IPS-NIHi11 (cell line): ENCODE measurements around the gene GPC2.
"Not testable (repeated sequence)": the region's sequence is repeated elsewhere in the genome, so short reads cannot be mapped to it uniquely, and the experiment has no call there.

Experiments
- DNase-seq: peaks from one replicate; pipeline ENCODE4 v3.0.0; 2012; ENCODE audit warnings: mixed read lengths, low spot score

The GPC2 gene

DNA sequence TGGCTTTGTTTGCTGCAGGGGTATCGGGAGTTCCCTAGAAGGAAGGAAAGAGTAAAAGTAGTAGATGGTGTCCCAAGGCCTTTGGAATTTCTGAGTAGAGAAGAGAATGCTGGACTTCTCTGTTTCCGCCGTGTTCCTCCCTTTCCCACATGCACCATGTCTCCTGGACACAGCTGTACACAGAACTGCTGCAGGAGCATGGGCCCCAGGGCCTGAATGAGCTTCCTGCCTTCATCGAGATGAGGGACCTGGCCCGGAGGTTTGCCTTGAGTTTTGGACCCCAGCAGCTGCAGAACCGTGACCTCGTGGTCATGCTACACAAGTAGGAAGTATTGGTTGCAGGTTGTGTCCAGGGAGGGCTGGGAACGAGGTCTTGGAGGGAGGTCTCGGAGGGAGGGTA is 27.3 kb upstream of the GPC2 start:
- no peak for DNase-seq

DNA sequence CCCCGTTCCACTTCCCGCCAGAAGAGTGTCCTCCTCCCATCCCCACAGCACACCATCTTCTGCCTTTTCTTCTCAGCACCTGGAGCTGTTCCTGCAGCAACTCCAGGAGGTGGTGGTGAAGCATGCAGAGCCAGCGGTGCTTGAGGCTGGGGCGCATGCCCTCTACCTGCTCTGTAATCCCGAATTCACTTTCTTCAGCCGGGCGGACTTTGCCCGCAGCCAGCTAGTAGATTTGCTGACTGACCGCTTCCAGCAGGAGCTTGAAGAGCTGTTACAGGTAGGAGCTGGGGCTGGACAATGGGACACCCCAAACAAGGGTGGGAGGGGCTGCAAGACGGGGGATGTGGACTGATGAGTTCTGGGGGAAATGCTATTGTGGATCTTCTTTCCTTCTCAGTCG is 23.5 kb upstream of the GPC2 start:
- DNase-seq: no peak

DNA sequence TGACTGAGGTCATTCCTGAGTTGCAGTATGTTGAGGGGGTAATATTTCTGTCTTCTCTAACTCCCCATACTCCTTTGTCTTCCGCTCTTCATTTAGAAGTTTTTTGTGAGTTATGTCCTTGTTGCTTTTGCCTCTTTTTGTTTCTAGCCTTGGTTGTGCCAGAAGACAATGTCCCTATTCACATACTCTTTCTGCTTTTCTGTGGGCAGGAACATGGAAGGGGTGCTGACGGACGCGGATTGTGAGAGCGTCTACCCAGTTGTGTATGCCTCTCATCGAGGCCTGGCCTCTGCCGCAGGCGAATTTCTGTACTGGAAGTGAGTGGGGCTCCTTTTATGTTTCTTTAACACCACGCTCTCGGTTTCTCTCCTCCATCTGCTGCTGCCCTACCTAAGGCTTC is 21.1 kb upstream of the GPC2 start:
- DNase-seq: no peak

DNA sequence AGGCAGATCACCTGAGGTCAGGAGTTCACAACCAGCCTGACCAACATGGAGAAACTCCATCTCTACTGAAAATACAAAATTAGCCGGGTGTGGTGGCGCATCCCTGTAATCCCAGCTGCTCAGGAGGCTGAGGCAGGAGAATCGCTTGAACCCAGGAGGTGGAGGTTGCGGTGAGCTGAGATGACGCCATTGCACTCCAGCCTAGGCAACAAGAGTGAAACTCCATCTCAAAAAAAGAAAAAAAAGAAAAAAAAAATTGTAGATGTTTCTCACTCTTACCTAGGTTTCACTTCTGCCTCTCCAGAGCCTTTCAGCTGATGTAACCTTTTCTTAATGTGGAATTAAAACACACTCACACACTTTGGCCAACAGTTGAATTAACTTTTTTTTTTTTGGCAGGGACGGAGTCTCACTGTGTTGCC is 18.7 kb upstream of the GPC2 start:
- DNase-seq: not testable (repeated sequence)

DNA sequence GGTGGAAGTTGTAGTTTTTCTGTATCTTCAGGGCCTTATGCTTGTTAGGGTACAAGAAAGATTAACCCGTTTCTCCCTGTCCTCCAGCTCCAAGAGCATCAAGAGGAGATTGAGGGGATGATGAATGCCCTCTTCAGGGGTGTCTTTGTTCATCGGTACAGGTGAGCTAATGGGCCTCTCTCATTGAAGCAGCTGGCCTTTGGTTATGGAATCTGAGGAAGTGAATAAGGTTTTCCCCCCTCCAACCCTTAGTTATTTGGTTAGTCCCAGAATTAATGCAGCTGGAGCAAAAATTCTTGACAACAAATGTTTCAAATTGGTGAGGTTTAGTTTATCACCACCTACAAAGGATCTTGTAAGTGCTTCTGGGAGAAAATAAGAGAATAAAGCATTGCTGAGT is 18.0 kb upstream of the GPC2 start:
- DNase-seq: no peak

- DNase-seq: no peak
Observed at GRCh38 chr7:100192969-100193368, 15.8 kb upstream of the GPC2 start.

GRCh38 chr7:100192281-100192862 is 15.2 kb upstream of the GPC2 start:
- DNase-seq: not testable (repeated sequence)

DNA sequence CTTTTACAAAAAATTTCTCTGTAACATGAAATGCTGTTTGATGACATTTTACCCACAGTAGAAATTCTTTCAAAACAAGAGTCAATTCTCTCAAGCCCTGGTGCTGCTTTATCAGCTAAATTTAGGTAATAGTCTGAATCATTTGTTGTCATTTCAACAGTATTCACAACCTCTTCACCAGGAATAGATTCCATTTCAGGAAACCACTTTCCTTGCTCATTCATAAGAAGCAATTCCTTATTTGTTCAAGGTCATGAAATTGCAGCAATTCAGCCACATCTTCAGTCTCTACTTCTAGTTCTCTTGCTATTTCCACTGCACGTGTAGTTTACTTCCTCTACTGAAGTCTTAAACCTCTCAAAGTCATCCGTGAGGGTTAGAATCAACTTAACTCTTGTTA is 14.6 kb upstream of the GPC2 start:
- DNase-seq: no peak

- DNase-seq: no peak
Observed at GRCh38 chr7:100190048-100190711, 13.0 kb upstream of the GPC2 start.

DNA sequence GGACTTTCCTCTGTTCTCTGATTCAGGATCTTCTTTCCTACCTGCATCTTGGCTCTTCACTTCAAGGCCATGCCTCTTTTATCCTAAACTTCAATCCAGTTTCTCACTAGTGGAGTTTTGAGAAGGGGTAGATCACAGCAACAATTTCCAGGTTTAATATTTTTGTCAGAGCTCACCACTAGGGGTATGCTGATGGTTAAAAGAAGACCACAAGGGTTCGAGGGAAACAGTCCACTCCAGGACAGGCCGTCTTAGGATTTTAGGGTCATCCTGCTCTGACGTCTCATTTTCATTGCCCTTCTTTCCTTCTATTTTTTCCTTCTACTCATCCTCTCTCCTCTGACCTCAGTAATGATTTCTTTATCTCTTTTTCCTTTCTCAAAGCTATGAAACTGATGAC is 11.9 kb upstream of the GPC2 start:
- DNase-seq: no peak

DNA sequence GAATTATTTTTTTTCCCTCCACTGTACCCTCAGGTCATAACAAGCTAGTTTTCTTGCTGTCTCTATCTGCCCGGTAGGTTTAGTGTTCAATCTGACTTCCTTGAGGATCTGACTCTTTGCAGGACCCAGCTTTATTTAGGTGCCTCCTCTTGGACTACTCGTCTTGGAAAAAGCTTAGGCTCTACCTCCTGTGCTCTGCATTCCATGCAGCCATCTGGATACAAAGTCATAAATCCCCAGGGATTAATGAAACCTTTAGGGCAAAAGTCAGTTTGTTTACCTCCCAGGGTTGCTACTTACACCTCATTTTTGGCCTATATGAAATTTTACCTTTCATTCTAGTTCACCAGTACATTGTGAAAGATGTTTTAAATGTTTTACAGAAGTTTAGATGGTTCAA is 8.5 kb upstream of the GPC2 start:
- no peak for DNase-seq

DNA sequence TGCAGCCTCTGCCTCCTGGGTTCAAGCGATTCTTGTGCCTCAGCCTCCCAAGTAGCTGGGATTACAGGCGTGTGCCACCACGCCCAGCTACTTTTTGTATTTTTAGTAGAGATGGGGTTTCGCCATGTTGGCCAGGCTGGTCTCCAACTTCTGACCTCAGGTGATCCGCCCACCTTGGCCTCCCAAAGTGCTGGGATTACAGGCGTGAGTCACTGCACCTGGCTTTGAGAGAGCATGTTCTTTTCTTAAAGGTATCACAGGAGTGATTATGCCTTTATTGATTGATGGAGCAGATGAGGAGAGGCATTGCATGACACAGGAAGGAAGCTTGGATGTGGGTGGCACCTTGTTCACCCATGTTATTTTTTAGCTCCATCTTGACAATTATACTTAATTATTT is 5.9 kb upstream of the GPC2 start:
- DNase-seq: not testable (repeated sequence)

GRCh38 chr7:100182616-100183015 is 5.4 kb upstream of the GPC2 start:
- DNase-seq: not testable (repeated sequence)

GRCh38 chr7:100180084-100180483 is 2.9 kb upstream of the GPC2 start:
- not testable (repeated sequence) for DNase-seq

DNA sequence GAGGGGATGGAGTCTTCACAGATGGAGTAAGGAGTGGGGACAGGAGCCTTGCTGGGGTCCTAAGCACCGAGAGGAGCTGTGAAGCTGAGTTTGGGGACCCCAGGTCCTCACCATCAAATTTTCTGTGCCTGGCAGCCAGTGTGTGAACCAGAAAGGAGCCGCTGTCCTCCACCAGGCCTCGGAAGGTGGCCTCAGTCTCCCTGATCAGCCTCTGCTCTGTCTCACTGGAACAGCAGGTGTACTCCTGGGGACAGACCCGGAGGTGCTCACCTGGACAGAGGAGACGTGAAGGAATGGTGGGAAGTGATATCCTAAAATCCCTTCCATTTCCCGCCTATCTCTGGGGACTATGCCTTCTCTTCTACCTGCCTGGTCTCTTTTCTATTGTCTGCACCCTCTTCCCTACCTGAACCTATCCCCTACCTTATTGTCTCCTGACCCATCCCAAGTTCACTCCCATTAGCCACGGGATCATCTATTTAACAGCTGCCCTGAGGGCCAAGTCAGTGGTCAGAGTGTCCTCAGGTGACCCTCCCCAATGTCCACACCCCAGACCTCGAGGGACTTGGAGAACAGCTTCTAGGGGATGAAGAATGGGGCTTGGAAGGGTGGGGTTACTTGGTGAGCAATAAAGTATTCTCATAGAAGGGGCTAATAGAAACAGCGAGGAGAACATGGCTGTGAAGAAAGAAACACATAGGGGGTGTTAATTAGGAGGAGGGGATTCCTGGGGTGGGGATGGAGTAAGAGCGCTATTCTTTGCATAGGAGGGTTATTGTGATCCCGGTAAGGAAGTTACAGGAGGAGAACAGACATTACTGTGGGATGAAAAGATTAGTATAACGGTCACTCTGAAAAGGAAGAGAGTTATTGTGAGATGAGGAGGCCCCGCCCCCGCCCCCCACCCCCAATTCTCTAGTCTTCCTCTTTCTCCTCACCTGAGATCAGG is 811 bp downstream of the GPC2 start:
- DNase-seq: no peak

- DNase-seq: no peak
Observed at GRCh38 chr7:100175296-100175935, 1.8 kb downstream of the GPC2 start.

DNA sequence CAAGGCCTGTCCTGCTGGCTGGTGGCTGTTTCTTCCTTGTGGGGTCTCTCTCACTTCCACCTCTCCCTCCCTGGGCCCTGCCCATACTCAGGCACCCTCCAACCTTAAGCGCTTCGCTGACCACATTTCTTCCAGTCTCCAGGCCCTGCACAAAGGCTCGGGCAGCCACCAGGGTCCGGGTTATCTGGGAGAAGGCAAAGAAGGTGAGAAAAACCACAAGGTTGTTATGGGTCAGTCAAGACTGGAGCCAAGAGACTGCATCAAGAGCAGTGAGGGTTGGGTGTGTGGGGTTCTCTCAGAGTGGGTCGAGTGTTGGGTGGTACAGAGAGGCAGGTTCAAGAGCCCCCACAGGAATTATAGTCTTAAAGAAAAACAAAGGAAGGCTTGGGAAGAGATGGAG is 2.6 kb downstream of the GPC2 start:
- no peak for DNase-seq

DNA sequence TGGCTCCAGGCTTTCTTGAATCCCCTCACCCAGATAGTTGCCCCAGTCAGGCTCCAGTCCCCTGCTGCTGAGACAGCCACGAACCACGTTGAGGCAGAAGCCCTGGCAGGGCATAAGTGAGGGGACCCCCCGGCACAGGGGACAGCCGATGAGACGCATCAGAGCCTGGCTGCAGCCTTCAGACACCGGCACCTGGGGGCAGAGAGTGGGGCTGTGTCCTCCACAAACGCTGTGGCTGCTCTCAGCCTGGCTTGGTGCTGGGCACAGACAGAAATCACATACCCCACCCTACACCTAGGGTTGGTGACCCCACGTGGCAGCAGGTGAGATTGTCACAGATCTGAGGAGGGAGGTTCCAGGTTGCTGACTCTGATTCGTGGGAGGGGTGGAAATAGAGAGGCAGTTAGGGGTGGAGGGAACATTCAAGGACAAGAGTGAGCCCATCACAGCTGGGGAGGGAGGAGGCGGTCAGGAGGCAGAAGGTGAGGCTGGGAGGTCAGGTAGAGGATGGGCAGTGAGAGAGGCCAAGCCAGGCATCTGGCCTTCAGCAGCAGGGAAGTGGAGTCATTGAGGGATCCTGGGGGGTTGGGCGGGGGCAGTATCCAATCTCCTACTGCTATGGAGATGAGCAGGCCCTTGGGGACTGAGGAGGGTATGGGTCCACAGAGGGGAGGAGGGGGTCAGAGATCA is 3.2 kb downstream of the GPC2 start:
- no peak for DNase-seq

- DNase-seq: no peak
Observed at GRCh38 chr7:100171840-100172239, 5.3 kb downstream of the GPC2 start.

DNA sequence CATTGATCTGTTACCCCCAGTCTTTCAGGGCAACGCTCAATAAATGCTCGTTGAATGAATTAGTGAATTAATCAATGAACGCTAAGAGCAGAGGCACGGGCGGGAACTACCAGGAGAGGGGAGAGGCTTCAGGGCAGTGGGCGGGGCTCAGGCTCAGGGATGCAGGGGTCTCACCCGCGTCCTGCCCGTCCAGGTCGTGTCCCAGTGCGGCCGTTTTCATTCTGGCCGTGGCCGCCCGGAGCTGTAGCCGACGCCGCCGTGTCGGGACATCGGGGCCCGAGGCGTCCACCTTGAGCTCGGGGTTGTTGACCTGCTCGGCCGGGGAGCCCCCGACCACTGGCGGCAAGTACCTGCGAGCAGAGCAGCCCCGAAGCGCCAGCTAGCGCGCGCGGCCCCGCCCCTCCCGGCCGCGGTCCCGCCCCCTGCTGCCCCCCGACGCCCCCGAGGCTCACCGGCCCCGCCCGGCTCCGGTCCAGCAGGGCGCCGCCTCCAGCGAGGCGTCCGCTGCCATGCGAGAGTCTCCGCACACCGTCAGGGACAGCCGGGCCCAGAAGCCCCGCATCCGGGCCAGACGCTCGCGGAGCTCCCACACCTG is 6.0 kb downstream of the GPC2 start:
- peak; percentile 79 for DNase-seq

GRCh38 chr7:100170101-100170897 is 6.9 kb downstream of the GPC2 start:
- no peak for DNase-seq
